ENCODE measurements around the gene EIPR1.
A peak's percentile ranks its signal among the peaks of the same experiment; 100 is the strongest.

EIPR1 gene

GRCh38 chr2:3302751-3303582 lies 74.7 kb downstream of the EIPR1 start:
- no peak for DNase-seq

GRCh38 chr2:3302421-3302750 lies 75.2 kb downstream of the EIPR1 start:
- no peak for DNase-seq

GRCh38 chr2:3301001-3301400 lies 76.6 kb downstream of the EIPR1 start:
- DNase-seq: no peak

DNA sequence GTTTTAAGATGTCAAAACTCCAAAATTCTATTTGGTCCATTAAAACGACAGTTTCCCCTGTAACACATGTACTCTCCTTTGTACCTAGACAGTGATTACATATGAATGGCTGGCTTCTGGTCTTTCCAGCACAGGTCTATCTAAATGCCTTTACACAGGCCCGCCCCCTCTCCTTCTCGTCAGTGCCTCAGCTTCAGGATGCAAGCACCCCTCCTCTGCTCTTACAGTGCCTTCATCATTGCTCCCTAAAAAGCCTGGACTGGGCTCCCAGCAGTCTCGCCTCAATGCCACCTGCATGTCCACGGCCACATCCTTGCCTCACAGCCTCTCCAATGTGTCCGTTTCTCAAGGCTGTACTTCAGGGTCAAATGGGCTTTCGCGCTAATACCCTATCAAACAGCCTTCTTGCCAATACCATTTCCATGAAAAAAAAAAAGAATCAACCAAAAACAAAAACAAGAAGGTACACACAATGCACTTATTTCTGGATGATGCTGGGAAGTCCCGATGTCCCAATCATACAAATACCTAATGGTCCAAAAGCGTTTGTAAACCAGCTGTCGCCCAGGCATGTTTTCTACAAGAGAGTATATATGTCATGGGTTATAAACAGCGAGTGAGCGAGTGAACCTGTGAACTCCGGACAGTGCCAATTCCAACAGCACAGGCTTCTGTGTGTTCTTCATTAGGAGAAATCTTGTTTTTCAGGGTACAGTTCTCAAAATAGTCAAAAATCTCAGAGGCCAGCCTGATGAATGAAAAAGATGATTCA lies 77.2 kb downstream of the EIPR1 start:
- DNase-seq: no peak

DNA sequence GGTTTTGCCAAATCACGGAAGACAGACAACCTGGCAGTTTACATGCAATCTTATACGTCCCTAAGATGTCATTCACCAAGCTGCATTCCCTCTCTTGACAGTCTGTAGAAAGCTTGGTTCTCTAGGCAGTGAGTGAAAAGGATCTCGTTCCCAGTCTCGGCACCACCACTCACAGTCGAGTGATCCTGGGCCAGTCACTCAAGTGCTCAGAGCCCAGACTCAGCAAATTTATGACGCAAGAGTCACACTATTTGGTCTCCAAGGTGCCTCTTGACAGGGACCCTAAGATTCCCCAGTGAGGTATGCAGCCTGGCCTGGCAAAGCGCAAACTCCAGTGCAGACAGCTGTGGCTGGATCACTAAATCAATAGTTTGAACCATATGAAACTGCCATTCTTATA lies 77.9 kb downstream of the EIPR1 start:
- no peak for DNase-seq

- no peak for DNase-seq
Measured at GRCh38 chr2:3299130-3299529, 78.5 kb downstream of the EIPR1 start.

DNA sequence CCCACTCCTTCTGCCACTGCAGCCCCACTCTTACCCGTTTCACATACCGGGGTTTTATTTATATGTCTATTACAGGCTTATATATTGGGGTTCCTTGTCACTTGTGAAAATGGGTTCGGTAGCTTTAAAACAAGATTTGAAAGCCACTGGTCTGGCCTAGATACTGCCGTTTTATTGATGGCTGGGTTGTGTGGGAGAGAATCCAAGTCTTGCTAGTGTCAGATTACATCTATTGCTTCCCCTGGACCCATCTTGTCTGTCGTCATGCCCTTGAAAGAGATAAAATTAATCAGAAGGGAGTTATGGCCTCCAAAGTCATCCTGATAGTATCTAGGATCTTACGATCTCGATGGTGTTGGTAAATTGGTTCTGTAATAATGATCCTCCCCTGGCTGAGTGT lies 79.4 kb downstream of the EIPR1 start:
- no peak for DNase-seq

DNA sequence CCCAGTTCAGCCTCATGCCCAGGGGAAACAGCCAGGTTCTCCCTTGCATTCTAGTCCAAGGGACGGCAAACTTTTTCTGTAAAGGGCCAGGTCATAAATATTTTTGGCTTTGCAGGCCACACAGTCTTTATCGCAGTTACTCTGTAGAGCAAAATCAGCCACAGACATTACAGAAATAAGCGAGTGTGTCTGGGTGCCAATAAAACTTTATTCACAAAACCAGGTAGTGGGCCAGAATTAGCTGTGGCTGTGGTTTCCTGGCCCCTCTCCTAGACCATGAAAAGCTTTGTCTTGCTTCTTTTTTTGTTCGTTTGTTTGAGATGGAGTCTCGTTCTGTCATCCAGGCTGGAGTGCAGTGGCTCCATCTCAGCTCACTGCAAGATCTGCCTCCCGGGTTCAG lies 80.1 kb downstream of the EIPR1 start:
- no peak for DNase-seq

DNA sequence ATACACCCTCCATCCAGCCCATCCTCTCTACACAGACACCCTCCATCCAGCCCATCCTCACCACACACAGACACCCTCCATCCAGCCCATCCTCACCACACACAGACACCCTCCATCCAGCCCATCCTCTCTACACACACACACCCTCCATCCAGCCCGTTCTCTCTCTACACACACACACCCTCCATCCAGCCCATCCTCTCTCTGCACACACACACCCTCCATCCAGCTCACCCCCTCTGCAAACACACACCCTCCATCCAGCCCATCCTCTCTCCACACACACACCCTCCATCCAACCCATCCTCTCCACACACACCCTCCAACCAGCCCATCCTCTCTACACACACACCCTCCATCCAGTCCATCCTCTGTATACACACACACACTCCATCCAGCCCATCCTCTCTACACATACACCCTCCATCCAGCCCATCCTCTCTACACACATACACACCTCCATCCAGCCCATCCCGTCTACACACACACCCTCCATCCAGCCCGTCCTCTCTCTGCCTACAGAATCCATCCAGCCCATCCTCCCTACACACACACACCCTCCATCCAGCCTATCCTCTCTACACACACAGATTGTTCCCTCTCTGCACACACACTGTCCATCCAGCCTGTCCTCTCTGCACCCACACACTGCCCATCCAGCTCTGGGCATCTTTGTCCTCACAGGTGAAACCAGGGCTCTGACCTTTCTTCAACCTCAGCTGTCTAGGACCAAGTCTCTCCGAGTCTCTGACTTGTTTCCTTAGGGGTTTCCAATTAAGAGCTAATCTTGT lies 81.2 kb downstream of the EIPR1 start:
- no peak for DNase-seq

- DNase-seq: no peak
Measured at GRCh38 chr2:3294493-3294892, 83.1 kb downstream of the EIPR1 start.

GRCh38 chr2:3294069-3294468 lies 83.5 kb downstream of the EIPR1 start:
- no peak for DNase-seq

- DNase-seq: no peak
Measured at GRCh38 chr2:3293221-3293620, 84.4 kb downstream of the EIPR1 start.

- no peak for DNase-seq
Measured at GRCh38 chr2:3292416-3292815, 85.2 kb downstream of the EIPR1 start.

GRCh38 chr2:3291750-3292149 lies 85.9 kb downstream of the EIPR1 start:
- no peak for DNase-seq

DNA sequence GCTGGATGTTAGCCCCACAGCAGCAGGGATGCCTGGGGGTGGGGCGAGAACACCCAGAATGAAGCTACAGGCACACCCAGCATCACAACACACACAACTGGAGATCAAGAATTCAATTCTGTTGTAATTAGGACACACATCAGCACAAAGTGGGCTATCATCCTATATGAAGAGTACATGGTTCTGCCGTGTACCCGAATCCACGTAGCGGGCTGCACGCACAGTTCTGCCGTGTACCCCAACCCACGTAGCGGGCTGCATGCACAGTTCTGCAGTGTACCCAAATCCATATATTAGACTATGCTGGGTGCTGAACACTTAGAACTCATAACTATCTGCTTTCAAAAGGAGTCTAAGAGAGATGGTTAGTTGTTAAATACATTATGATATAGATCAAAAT lies 86.5 kb downstream of the EIPR1 start:
- no peak for DNase-seq

- DNase-seq: no peak
Measured at GRCh38 chr2:3290655-3291054, 87.0 kb downstream of the EIPR1 start.

DNA sequence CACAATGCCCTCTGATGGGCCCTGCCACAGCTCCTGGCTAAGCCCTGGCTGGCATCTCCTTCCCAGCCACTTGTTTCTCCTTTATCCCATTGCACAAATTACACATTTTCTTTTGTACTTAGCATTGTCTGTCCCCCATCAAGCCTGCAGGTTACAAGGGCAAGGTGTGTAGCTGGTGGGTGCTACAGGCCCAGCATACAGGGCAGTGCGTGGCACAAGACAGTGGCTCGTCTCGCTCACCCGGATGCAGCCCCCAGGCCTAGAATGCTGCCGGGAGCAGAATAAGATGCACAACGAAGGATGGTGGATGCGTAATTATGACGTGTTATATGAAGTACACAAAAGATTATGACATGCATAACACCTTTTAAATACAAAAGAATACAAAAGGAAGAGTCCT lies 87.6 kb downstream of the EIPR1 start:
- no peak for DNase-seq

GRCh38 chr2:3289526-3289925 lies 88.1 kb downstream of the EIPR1 start:
- DNase-seq: no peak

DNA sequence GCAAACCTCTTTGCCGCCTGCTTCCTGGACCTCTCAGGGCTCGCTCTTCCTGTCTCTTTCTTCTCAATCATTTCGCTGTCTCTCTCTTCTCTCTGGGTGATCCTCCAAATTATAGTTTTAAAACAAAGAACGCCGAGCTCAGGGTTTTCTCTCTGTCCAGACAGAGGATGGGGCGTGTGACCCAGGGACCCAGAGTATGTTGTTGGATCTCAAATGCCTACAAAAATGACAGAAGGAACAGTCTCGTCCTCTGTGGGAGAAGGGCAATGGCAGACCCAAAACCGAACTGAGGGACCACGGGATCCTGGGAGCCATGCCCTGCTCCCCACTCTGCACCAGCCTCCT lies 88.5 kb downstream of the EIPR1 start:
- no peak for DNase-seq

DNA sequence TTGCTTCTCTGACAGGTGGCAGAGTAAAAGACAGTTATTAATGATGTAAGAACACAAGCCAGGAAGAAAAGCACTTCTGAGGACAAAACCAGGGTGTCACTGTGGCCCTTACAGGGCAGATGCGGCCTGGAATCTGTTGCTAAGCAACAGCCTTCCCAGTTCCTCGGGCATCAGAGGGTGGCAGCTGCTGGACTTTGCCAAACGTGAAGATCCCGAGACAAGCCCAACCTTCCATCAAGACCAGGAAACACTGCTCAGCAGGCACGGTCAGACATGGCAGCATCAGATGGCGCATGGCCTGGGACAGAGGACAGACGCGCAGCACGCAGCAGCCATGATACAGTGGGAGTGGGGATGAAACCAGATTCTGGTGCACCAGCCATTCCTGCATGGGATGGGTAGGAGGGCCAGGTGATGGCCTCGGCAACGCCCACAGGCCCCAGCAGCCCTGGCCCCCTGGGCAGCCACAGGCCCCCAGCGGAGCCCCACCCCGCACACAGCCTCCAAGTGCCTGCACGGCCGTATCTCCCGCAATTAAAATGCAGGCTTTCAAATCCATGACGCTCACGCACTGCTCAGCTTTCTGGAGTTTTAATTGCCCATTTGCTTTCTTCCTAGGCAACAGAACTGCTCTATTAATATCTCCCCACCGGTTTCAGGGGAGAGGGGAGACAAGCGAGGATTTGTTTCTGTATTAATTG lies 89.0 kb downstream of the EIPR1 start:
- DNase-seq: peak; percentile 21

GRCh38 chr2:3287896-3288295 lies 89.7 kb downstream of the EIPR1 start:
- no peak for DNase-seq

DNA sequence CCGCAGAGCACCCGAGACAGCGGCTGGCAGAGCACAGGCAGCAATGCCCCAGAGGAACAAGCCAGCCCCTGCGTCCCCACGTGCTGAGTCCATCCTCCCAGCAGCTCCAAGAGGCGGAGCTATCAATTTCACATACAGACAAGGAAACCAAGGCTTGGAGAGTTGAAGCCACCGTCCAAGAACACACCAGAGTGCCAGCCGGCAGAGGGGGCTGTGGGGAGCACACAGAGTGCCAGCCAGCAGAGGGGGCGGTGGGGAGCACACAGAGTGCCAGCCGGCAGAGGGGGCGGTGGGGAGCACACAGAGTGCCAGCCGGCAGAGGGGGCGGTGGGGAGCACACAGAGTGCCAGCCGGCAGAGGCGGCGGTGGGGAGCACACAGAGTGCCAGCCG lies 91.0 kb downstream of the EIPR1 start:
- DNase-seq: peak; percentile 53
